ENCODE measurements around the gene SUSD6.
A peak's percentile ranks its signal among the peaks of the same experiment; 100 is the strongest.
"Not testable (repeated sequence)": the region's sequence is repeated elsewhere in the genome, so short reads cannot be mapped to it uniquely, and the experiment has no call there.

The SUSD6 gene

DNA sequence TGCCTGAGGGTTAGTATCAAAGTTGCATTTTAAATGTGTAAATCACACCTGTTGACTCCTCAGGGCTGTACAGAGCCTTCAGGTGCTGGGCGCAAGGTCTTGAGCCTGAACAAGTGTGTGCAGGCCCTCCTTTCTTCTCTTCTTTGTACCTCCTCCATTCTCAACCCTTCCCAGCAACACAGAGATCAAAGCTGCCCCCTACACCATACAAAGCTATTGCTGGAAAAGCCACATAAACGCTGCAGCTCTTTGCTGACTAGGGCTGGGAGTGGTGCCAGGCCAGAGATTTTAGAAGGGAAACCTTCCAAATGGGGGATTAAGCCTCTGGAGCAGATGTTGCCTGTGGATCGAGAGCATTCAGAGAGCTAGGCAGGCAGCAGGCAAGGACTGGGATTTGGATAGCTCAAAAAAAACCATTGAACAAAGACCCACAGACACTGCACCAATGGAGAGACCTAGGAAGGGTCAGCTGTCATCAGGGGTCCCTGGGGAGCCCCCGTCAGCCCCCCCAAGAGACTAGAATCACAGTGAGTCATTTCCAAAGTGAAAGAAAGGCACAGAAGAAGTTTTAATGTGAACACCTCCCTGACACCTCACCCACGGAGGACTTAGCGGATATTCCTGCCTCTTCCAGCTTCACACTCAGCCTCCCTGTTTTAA, 18.2 kb upstream of the SUSD6 start:
- peak; percentile 55 for DNase-seq

DNA sequence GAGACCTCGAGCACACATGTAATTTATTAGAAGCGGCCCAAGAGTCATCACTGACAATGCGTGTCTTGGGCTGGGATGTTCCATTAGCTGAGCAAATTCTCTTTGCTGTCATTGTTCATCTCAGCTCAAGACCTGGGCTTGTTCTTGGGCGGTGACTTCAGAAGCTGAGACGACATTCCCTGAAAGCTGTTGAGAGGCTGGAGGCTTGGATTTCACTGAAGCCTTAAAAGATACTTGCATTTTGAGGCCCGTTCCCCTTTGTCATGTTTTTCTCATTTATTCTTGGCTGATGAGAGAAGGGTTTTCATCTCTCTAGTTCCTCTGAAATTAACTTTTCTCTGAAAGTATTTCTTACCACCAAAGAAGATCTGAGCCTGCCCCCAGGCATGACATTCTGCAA, 16.6 kb upstream of the SUSD6 start:
- DNase-seq, result no peak

DNA sequence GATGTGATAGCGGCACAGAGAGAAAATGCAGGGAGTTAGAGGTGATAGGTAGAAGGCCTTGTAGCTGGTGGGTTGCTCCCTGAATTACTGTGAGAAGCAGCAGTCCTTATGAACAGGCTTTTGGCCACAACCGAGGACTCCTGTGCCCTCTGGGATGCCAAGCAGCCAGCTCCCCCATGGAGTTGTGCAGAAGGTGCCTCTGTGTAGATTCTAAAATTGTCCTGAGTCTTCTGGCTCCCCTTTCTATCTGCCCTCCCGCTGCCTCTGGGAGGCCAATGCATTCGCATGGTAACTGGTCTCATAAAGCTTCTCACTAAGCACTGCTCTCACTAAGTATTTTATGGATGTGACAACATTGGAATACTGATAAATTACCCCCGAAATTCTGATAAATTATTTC, 16.1 kb upstream of the SUSD6 start:
- no peak for DNase-seq

DNA sequence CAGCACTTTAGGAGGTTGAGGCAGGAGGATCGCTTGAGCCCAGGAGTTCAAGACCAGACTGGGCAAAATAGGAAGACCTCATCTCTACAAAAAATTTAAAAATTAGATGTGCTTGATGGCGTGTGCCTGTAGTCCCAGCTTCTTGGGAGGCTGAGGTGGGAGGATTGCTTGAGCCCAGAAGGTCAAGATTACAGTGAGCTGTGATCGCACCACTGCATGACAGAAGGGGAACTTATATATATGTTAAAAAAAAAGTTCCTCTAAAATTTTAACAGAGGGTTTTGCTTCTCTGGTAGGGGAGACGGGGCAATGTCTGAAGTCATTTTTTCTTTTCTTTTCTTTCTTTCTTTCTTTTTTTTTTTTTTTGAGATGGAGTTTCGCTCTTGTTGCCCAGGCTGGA, 12.0 kb upstream of the SUSD6 start:
- not testable (repeated sequence) for DNase-seq

DNA sequence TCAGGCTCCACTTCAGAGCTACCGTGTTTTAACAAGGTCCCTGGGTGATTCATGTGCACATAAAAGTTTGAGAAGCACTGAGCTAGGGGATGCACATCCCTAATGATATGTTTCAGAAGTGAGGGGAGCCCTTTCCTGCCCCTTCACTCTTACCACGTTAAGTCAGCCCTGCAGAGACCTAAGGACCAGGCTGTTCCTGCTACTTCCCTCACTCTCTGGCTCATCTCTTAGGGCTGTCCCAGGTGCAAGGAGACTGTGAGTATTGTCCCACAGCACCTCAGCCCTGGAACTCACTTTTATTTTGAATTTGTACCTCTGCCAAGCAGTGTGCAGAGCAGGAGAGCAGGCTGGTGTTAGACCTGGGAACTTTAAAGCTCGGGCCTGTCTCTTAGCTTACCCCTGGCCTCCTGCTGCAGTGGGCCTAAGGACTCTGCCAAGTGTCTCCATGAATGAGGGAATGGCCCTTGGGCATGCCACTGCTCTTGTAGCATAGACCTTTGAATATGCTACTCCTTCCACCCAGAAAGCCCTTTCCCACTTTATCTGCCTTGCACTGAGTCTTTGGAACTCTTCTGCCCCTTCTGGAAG, 11.0 kb upstream of the SUSD6 start:
- DNase-seq, result no peak

DNA sequence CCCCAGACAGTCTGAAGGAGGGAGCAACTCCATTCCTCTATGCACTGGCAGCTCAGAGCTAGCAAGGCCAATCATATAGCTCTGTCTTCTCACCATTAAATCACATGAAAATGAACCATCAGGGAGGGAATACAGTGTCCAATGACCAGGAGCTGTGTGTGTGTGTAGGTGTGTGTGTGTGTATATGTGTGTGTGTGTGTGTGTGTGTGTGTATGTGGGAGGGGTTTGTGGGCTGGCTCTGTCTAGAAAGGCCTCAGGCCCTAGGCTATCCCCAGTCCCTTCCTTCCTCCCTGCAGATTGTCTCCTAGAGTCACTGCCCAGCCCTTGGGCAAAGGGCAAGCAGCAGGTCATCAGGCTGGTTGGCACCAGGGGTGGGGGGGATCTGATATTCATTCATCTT, 5.7 kb upstream of the SUSD6 start:
- DNase-seq, result no peak

DNA sequence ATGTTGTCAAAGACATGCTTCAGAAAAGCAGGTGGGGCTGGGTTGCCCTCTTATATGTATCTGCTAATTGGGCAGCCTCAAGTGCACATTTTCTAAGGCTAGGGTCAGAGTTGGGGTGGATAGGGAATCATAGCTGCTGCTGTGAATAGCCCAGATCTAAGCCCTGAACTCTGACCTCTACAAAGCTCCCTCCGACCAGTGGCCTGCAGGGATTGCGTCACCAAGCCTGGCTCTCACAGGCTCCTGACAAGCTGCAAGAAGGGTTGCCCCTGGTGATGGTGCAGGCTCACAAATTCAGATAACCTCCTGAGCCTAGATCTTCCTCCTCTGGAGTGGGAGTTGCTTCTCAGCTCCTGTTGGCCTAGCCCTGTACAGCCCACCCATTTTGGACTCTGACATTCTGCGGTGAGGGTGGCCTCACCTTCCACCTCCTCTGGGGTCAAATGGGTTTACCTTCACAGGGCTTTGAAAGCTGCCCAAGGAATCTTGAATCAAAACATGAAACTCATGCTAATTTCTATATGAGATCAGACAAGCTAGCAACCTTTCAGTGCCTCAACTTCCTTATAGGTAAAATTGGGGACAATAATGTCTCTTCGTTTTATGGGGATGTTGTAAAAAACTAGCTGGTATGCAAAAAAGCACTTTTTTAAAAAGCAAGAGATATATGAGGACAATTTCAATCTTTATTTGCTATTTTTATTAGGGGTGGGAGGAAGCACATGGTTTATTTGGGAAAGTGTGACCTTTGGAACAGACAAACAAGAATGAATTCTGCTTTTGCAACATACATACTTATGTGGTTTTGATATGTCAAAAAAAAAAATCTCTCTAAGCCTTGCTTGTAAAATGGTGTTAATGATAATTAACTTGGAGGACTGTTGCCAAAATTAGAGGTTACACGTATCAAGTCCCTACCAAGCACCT, 4.9 kb upstream of the SUSD6 start:
- DNase-seq, result no peak

DNA sequence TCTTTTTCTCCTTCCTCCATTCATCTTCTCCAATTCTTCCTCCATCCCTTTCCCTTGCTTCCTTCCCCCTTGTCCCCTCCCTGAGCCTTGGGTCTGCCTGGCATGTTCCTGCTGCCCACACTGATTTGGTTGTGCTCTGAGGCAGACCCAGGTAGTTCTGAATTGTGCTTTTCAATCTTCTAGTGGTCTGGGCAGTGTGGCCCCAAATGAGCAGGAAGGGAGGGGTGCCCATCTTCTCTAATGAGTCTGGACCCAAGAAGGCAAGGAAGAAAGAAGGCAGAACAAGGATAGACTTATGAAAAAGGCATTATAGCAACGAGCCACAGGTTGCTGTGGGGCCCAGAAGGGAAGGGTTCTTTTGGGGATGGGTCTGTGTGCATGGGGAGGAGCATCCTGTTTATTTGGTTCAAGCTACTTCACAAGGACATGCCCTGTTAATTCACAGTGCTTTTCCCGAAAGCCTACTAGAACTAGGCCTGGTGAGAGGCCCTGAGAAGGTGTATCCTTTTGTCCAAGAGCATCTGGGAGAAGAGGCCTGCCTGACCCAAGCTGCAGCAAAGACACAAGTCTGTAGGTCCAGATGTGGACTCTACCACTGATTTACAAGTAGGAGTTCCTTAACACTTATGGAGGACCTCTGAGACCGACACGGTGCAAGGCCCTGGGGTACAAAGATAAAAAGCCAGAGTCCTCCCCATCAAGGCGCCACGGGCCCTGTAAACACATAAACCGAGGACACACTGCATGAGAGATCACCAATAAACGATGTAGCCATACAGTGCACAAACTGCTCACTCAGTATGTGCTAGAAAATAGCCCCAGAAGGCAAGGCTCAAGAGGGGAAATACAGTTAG, 1.1 kb upstream of the SUSD6 start:
- DNase-seq, result no peak

DNA sequence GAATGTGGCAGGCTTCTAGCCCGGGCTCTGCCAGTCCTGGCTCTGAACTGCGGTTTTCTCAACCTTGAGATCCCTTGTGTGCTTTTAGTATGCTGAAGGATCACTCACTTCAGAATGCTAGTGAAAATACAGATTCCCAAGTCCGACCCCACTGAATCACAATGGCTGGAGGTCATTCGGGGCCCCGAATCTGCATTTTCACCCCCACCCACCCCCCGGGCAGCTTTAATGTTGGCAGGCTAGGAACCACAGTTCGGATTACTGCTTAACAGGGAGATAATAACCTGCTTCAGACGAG, 573 bp upstream of the SUSD6 start:
- peak; percentile 41 for DNase-seq

DNA sequence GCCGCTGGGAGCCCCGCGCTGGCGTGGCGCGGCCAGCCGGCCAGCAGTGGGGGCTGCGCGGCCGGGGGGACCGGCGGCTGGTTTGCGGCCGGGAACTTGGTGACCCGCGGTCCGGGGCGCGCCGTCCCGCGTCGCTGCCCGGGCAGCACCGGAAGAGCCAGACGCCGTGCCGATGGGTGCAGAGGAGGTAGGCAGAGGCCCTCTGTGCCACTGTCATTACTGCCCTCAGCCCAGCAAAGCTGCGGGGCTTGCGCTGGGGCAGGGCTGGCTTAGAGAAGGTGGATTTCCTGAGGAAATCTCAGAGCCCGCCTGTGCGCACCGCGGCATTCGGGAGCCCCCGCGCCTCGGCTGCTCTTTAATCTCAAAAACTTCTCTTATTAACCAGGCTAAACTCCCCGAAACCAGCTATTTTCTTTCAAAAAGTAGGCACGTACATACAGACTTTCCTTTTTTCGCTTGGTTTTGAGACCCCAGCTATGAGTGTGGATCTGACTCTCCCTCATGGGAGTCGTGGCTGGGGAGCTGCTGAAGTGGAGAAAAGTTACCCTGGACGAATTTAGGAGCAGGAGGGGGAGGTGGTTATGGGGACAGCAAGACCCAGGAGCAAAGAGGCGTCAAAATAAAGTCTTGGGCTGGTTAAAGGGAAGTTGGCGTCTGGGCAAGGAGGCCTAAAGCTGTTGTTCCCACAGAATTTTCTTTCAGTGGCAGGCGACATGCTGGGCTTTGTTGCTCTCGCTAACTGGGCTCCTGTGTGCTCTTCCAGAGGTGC, 802 bp downstream of the SUSD6 start:
- DNase-seq, result peak; percentile 52

DNA sequence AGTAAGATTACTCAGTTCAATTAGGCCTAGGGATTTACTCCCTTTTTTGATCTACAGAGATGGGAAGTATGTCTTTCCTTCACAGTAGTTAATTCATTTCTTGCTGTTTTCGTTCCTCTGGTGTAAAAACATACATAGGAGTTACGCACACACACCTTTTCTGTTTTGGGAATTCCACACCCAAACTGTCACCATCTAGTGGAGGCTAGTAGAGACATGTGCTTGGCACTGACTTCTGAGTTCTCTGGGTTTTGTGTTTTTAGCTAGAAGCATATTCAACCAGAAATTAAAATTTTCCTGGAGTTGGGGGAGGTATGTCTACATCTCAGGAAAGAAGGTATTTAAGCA, 1.4 kb downstream of the SUSD6 start:
- no peak for DNase-seq

DNA sequence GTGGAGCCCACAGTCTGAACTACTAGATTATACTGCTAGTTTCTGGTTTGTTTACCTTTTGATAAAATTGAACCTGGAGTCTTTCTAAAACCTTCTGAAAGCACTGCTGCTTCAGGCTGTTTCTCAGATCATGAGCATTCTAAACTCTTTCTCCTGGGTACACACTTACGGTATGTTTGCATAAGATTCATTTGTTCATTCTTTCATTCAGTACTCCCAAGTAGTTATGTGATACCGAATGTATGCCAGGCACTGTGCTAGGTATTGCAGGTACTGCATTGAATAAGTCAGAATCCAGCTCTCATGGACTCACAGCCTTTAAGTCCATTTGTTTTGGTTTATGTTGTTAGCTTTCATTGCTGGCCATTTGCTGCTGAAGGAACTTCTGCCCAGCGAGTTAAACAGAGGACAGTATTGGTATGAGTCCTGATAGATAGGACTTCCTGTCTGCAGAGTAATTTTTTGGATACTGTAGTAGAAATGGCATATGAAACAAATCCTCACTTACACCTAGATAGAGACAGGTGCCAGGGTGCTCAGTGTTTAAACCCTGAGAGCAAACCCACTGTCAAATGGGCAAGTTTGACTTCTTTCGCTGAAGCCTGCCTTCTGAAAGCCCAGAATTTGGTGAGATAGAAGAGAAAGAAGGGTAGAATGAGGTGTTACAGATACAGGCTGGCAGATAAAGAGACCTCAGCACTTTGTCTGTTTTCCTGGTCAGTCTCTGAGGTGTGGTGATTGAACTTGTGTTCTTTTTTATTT, 2.1 kb downstream of the SUSD6 start:
- DNase-seq, result no peak

DNA sequence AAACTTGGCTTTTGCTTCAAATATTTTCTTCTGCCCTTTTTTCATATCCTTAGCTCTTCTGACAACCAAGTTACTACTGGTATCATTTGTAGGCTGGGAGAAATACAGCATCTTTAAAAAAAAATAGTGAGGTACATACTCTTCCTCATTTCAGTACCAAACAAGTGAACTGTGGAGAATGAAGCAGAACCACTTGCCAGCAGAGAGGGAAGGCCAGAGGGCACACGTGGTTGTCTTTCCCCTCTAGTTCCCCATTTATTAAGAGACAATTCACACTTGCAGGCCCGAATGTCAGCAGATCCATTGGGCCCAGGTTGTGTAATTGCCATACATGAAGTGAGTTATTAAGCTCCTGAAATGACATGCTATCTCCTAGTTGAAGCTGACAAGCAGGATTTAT, 3.2 kb downstream of the SUSD6 start:
- DNase-seq, result peak; percentile 30

DNA sequence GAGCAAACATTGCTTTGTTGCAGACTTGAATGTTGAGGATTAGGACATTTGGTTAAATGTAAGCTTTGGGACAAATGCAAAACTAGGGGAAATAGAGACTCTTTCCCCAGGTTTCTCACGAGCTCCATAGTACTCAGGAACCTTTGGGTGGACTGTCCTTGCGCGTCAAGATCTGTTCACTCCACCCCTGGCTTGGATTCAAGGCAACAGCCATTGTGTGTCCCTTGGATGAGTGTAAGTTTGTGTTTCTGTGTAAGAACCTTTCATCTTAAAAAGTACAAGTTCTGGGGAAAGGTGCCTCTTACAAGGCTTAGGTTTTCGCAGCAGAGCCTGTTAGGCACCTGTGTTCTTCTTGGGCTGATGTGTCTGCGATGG, 3.7 kb downstream of the SUSD6 start:
- no peak for DNase-seq

DNA sequence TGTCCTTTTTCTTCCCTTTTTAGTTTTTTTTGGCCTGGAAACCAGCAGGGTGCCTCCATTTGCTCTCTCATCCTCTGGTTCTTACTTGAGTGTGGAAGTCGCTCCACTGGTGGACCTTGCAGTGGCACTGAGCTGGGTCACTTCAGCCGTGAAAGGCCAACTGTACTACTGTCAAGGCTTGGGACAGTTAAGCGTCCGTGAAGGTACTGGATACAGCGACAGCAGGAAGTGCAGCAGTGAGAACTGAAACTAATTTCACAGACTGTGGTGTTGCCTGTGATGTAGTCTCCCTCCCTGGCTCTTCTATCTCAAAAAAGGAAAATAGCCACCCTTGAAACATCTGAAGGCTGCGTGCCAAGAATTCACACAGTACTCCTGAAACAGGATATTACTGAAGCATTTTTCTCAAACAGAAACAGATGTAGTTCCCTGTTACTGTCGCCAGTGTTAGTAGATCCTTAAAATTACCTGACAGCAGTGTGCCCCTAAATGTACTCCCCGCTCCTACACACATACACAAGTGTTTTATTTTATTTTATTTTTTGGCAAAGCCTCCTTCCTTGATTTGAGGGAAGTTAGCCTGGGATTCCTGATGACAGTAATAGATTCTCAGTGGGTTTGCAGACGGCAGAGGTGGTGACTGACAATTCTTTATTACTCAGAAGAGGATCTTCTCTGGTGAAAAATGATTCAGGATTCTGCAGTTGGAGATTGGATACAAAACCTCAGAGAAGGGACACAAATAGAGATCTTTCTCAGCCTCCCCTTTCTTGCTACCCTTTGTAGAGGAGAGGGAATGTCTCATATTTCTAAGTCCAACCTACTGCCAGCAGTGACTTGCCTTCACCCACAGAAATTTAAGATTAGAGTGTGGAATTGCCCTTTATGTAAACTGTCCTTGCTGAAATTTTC, 4.4 kb downstream of the SUSD6 start:
- DNase-seq, result peak; percentile 19

DNA sequence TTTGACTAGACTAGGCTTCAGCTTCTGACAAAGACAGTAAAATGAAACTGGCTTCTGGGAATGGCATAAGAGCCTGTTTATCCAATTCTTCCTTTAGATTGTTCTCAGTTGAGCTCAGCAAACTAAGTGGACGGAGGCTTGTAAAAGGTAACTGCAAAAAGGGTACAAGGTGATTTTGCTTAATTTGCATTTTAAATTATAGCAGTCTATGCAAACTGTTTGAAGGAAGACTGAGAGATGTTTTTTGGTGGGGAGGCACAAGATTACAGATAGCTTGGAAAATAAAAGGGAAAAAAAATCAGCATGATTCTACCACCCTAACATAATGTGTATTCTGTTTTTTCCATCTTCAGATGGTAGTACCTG, 5.0 kb downstream of the SUSD6 start:
- DNase-seq, result no peak

DNA sequence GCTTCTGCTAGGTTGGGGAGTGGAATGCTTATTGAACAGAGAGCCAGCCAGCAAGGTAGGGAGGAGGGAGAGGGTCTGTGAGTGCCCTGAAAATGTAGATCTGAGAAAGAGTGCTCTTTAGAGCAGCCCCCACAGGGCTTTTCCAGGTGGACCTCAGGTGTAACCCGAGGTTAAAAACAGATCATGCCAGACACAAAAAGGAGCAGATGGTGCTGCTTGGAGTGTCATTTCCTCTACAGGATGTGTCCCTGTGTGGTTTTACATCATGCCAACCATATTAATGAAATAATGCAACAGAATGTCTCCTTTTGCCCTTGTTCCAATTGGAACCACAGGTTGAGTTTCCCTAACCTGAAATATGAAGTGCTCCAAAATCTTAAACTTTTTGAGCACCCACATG, 6.4 kb downstream of the SUSD6 start:
- no peak for DNase-seq

DNA sequence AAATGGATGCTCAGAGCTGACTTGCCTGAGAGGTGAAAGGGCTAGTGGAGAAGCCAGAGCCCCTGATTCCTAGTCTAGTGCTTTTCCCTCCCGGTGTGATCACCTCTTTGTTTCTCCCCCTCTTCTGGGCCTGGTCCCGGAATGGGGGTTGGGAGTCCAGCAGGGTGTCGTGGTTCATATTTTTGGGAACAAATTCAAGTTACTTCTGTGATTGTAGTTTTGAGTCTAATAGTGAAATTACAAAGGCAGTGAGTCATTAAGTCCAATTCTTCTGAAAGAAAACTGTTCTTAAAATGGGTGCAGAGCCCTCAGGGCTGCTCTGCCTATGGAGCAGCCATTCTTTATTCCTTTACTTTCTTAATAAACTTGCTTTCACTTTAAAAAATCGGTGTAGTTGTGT, 7.6 kb downstream of the SUSD6 start:
- no peak for DNase-seq

DNA sequence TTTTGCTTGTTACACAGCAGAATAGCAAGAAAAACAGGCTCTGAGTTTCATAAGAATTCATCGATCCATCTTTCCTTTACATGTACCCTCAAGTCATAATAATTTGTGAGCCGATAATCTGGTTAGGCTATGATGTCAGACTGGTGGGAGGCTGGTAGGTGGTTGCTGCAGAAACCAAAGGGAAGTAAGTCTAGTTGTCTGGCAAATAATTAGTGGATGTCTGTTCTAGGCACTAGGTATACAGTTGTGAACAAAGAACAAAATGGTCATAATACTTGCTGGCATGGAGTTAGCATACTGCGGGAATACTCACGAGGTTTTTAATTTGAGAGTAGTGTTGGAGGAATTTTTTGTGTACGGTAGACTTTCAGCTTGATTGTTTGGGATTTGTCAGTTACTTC, 8.8 kb downstream of the SUSD6 start:
- no peak for DNase-seq

DNA sequence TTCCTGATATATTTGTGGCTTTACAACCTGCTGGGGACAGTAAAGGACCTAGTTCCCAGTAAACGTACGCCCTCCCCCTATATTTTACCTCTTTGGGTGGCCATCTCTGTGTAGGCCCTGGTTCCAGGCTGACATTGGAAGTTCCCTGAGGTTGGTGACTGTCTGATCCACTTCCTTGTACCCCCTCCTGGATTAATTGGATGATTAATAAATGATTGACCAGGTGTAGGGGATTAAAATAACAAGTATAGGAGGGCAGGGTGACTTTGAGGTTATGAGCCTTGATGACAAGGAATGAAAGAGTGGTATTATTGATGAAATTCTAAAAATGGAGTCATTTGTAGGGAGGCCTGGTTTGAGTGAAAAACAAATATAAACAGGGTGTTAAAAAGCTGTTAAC, 9.6 kb downstream of the SUSD6 start:
- no peak for DNase-seq

DNA sequence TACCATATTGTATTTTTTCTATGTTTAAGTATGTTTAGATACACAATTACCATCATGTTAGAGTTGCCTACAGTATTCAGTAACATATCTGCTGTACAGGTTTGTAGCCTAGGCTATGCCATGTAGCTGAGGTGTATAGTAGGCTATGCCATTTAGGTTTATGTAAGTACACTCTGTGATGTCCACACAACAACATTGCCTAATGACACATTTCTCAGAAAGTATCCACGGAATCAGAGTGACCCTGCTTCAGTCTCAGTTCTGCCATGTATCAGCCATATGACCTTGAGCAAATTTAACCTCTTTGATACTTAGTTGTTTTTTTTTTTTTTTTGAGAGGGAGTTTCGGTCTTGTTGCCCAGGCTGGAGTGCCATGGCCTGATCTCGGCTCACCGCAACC, 12.7 kb downstream of the SUSD6 start:
- no peak for DNase-seq
